HepG2 (cell line): ENCODE measurements around the gene FCMR. TPM values are rescaled to one million over a fixed set of nuclear protein-coding genes. Genes with fewer than 3 reads are reported as not detected.

ENCODE experiments used
- ATAC-seq: fragments of 200-7000 bp; cut with Tn5 transposase; 3 replicates; pipeline ENCODE4 v1.9.1; 2020; ENCODE audit warnings: mild to moderate bottlenecking, moderate library complexity
- BruUV-seq: library from RNA; stranded (reverse); fragments of 400-500 nt; replicated peaks from 2 replicates; lab custom pipeline; 2021; lab: Mats Ljungman, UMichigan
- CTCF ChIA-PET: fragments of 300-600 bp; formaldehyde crosslinking; extraction: SDS; loops from one replicate; lab custom pipeline; 2021; ENCODE audit warnings: low total read pairs, inconsistent platforms, low intra/inter-chr PET ratio; lab: Yijun Ruan, JAX
- POLR2A ChIA-PET: fragments of 350-600 bp; sonication (Branson Sonifier 250); formaldehyde crosslinking; loops from one replicate; lab custom pipeline; 2020; ENCODE audit warnings: antibody characterized with exemption, inconsistent platforms; lab: Yijun Ruan, JAX
- DNase-seq: peaks from one replicate; pipeline ENCODE4 v3.0.0-alpha.2; 2015; ENCODE audit warnings: low spot score
- FAIRE-seq: peaks from 3 replicates; lab custom pipeline; 2011; peaks lifted over from hg19 to GRCh38; lab: Jason Lieb, UNC
- H2AFZ ChIP-seq: one replicate; pipeline ENCODE4 v1.6.1; 2011; ENCODE audit warnings: low read length, inconsistent platforms
- H3K27ac ChIP-seq: fragments of 300-600 bp; 3 replicates; pipeline ENCODE4 v1.8.0; 2011; ENCODE audit warnings: mixed run types, mild to moderate bottlenecking, mixed read lengths, low read length, inconsistent platforms; ENCODE audit not compliant: insufficient read depth; ENCODE audit errors: extremely low read length
- H3K27me3 ChIP-seq, 2 experiments: fragments of 200-600 bp in 1 of 2; 2 replicates in 1 of 2; 3 replicates in 1 of 2; pipeline versions ENCODE4 v1.6.0 to v1.8.0; 2011; ENCODE audit warnings: low read length in 2 of 2, mild to moderate bottlenecking in 2 of 2, moderate library complexity in 2 of 2, inconsistent platforms in 1 of 2; ENCODE audit not compliant: insufficient read depth in 2 of 2, control insufficient read depth in 1 of 2
- H3K36me3 ChIP-seq, 2 experiments: fragments of 200-600 bp in 1 of 2; replicated peaks in 1 of 2; 2 replicates in 1 of 2; 3 replicates in 1 of 2; pipeline versions ENCODE4 v1.5.1 to v1.8.0; 2011; ENCODE audit warnings: low read length in 2 of 2, inconsistent platforms in 1 of 2; ENCODE audit not compliant: insufficient read depth in 2 of 2, control insufficient read depth in 1 of 2
- H3K4me1 ChIP-seq: 2 replicates; pipeline ENCODE4 v1.5.1; 2012; ENCODE audit warnings: low read length, inconsistent platforms; ENCODE audit not compliant: insufficient read depth
- H3K4me2 ChIP-seq: 2 replicates; pipeline ENCODE4 v1.6.0; 2011; ENCODE audit warnings: low read depth, low read length, inconsistent platforms
- H3K4me3 ChIP-seq, 3 experiments: fragments of 200-600 bp in 1 of 3; sonication (generic), shearing (Covaris generic) in 1 of 3; replicated peaks in 1 of 3; 2 replicates each; pipeline ENCODE4 v1.5.1; 2011 to 2016; ENCODE audit warnings: low read length in 3 of 3, inconsistent platforms in 2 of 3, low read depth in 2 of 3, mild to moderate bottlenecking in 2 of 3, control low read depth in 1 of 3, mixed read lengths in 1 of 3; ENCODE audit not compliant: insufficient read depth in 1 of 3
- H3K79me2 ChIP-seq: one replicate; pipeline ENCODE4 v1.6.1; 2011; ENCODE audit warnings: low read length, inconsistent platforms; ENCODE audit not compliant: insufficient read depth
- H3K9ac ChIP-seq: 2 replicates; pipeline ENCODE4 v1.6.0; 2011; ENCODE audit warnings: mild to moderate bottlenecking, low read depth, low read length, inconsistent platforms; ENCODE audit not compliant: insufficient read depth
- H3K9me3 ChIP-seq: 2 replicates; pipeline ENCODE4 v1.5.1; 2012; ENCODE audit warnings: mild to moderate bottlenecking, low read length
- H4K20me1 ChIP-seq: 2 replicates; pipeline ENCODE4 v1.6.0; 2011; ENCODE audit warnings: inconsistent platforms, mild to moderate bottlenecking, low read length, moderate library complexity; ENCODE audit not compliant: insufficient read depth
- AKNA ChIP-seq: sonication (generic); formaldehyde crosslinking; IDR thresholded peaks from 2 replicates; pipeline ENCODE4 v1.4.0; 2020; ENCODE audit warnings: missing genetic modification reagents, borderline replicate concordance
- BRCA1 ChIP-seq: sonication (generic); formaldehyde crosslinking; IDR thresholded peaks from 2 replicates; pipeline ENCODE4 v1.4.0; 2020; ENCODE audit warnings: missing genetic modification reagents
- DNMT3B ChIP-seq: conservative IDR thresholded peaks from 2 replicates; pipeline ENCODE4 v1.6.1; 2016; ENCODE audit warnings: missing biosample characterization, control low read depth
- FOSL1 ChIP-seq: sonication (generic); formaldehyde crosslinking; IDR thresholded peaks from 2 replicates; pipeline ENCODE4 v1.9.0; 2021; ENCODE audit warnings: missing genetic modification reagents, borderline replicate concordance
- KDM2A ChIP-seq: sonication (generic); formaldehyde crosslinking; IDR thresholded peaks from 2 replicates; pipeline ENCODE4 v1.4.0; 2020; ENCODE audit warnings: low read depth, missing genetic modification reagents, borderline replicate concordance
- KDM6A ChIP-seq: IDR thresholded peaks from 2 replicates; pipeline ENCODE4 v1.6.1; 2016; ENCODE audit warnings: low read depth
- KLF6 ChIP-seq: IDR thresholded peaks from 2 replicates; pipeline ENCODE4 v1.8.0; 2016; ENCODE audit warnings: missing biosample characterization, missing genetic modification reagents
- NCOA2 ChIP-seq: sonication (generic); formaldehyde crosslinking; IDR thresholded peaks from 2 replicates; pipeline ENCODE4 v1.8.0; 2022; ENCODE audit warnings: inconsistent platforms
- NFKB2 ChIP-seq: sonication (generic); formaldehyde crosslinking; IDR thresholded peaks from 2 replicates; pipeline ENCODE4 v1.4.0; 2020; ENCODE audit warnings: missing genetic modification reagents, borderline replicate concordance
- SRSF1 ChIP-seq: fragments of 200-400 bp; formaldehyde crosslinking; optimal IDR thresholded peaks from 2 replicates; pipeline ENCODE3; 2017; ENCODE audit warnings: mild to moderate bottlenecking, low read depth, low read length, moderate library complexity
- THYN1 ChIP-seq: sonication (generic); formaldehyde crosslinking; IDR thresholded peaks from 2 replicates; pipeline ENCODE4 v1.8.1; 2023; ENCODE audit warnings: low read depth, mild to moderate bottlenecking, moderate library complexity, missing genetic modification reagents, borderline replicate concordance
- ZBTB20 ChIP-seq: sonication (generic); formaldehyde crosslinking; IDR thresholded peaks from 2 replicates; pipeline ENCODE4 v1.8.1; 2023; ENCODE audit warnings: missing genetic modification reagents, low read depth, mild to moderate bottlenecking, borderline replicate concordance
- ZBTB39 ChIP-seq: sonication (generic); formaldehyde crosslinking; IDR thresholded peaks from 2 replicates; pipeline ENCODE4 v1.5.0; 2020; ENCODE audit warnings: missing genetic modification reagents
- ZNF451 ChIP-seq: sonication (generic); formaldehyde crosslinking; IDR thresholded peaks from 2 replicates; pipeline ENCODE4 v1.5.0; 2020; ENCODE audit warnings: mild to moderate bottlenecking, missing genetic modification reagents
- ZNF660 ChIP-seq: sonication (generic); formaldehyde crosslinking; IDR thresholded peaks from 2 replicates; pipeline ENCODE4 v1.5.1; 2020; ENCODE audit warnings: mild to moderate bottlenecking, low read depth, missing genetic modification reagents, borderline replicate concordance
- ZNF720 ChIP-seq: sonication (generic); formaldehyde crosslinking; IDR thresholded peaks from 2 replicates; pipeline ENCODE4 v1.4.0; 2020; ENCODE audit warnings: missing genetic modification reagents
- ZNF883 ChIP-seq: sonication (generic); formaldehyde crosslinking; IDR thresholded peaks from 2 replicates; pipeline ENCODE4 v1.5.1; 2020; ENCODE audit warnings: mild to moderate bottlenecking, missing genetic modification reagents; ENCODE audit errors: not compliant biosample characterization
- WGBS: methylation state at CpG from one replicate; pipeline ENCODE4 v1.1.6; 2017; ENCODE audit warnings: low lambda C conversion rate; 5-methylcytosine and 5-hydroxymethylcytosine counted together
- in situ Hi-C: cut with HindIII; loops from 2 replicates; pipeline ENCODE4 v1.10.0; 2017; ENCODE audit warnings: low pct_unique_long_range_greater_than_20kb; ENCODE audit not compliant: extremely low pct_ligation_motif_present
- intact Hi-C: fragments of 100-400 bp; cut with micrococcal nuclease; formaldehyde crosslinking; loops from one replicate; pipeline ENCODE4 v1.10.0; 2022; ENCODE audit not compliant: unreplicated experiment
- polyA plus RNA-seq, 8 experiments: library from polyadenylated mRNA; depleted of rRNA in 3 of 8; stranded (reverse) in 7 of 8; unstranded in 1 of 8; fragments of >200 nt; fragmentation: Illumina TruSeq in 4 of 8; extraction: Trizol in 4 of 8; gene quantifications; 2 replicates each; pipeline versions ENCODE4 v1.2.1 to v1.2.3, GENCODE V29; 2011 to 2016; ENCODE audit warnings: low read depth in 4 of 8, missing spikeins in 1 of 8, mixed read lengths in 1 of 8; ENCODE audit not compliant: insufficient read depth in 1 of 8
- total RNA-seq, 5 experiments: library from RNA; depleted of rRNA; stranded (reverse); fragments of >200 nt; fragmentation: Illumina TruSeq; extraction: Trizol; gene quantifications; 2 replicates each; pipeline ENCODE4 v1.2.3, GENCODE V29; 2016; ENCODE audit warnings: low read depth in 1 of 5

FCMR gene
- total and polyA plus RNA-seq, 2 of the 13 experiments (the other 11 are each of a cell fraction or from before 2014, with no cell fraction given), result not detected

GRCh38 chr1:206909161-206909882 lies 12.4 kb downstream of the FCMR start (continued):
- no peak for TF ChIP-seq SRSF1
- no peak for TF ChIP-seq KDM6A (CRISPR knock-in tag)
- no peak for TF ChIP-seq NCOA2
- no peak for TF ChIP-seq ZNF660 (CRISPR knock-in tag)
- no peak for TF ChIP-seq BRCA1 (CRISPR knock-in tag)
- TF ChIP-seq ZBTB20, result no peak
- TF ChIP-seq THYN1 (CRISPR knock-in tag), result no peak

GRCh38 chr1:206908038-206908437 lies 13.7 kb downstream of the FCMR start:
- FAIRE-seq (no peak), DNase-seq (no peak), ATAC-seq (no peak)
- no peak overlapping the region for H2AFZ ChIP-seq
- no peak overlapping the region for H3K9ac ChIP-seq
- ChIA-PET POLR2A (no interaction called here), CTCF (no interaction called here)
- H3K9me3 ChIP-seq, result no peaks in the 10 kb centered on the region
- in situ Hi-C loops, result loop anchor here (25.0 kb wide), 1 partner anchor 271 kb away; the partner anchor contains the start of gene DYRK3
- H3K27ac ChIP-seq, result no peak overlapping the region
- no TSS peak for BruUV-seq
- no peaks in the 10 kb centered on the region for H4K20me1 ChIP-seq
- H3K36me3 ChIP-seq, result no peaks in the 10 kb centered on the region
- no peaks in the 10 kb centered on the region for H3K79me2 ChIP-seq
- H3K27me3 ChIP-seq, result peaks cover 4 to 32% of the 10 kb centered on the region in 2 experiments; a peak in 4 of 5 replicates
- 50% methylated on average over 10 of the region's 10 CpGs for WGBS
- H3K4me1 ChIP-seq, result no peaks in the 10 kb centered on the region
- H3K4me3 ChIP-seq, result no peak overlapping the region
- intact Hi-C loops, result no loop called here
- H3K4me2 ChIP-seq, result no peak overlapping the region
- TF ChIP-seq NFKB2 (CRISPR knock-in tag) (no peak), FOSL1 (CRISPR knock-in tag) (no peak), KDM2A (CRISPR knock-in tag) (no peak), AKNA (no peak), DNMT3B (CRISPR knock-in tag) (no peak), ZBTB39 (CRISPR knock-in tag) (no peak), KLF6 (CRISPR knock-in tag) (no peak), ZNF720 (no peak), ZNF451 (CRISPR knock-in tag) (no peak), ZNF883 (CRISPR knock-in tag) (no peak)
